ENCODE results near the gene STRADA.

STRADA gene

GRCh38 chr17:63741408-63742173, at the start of gene STRADA:
TSS of gene STRADA (minus strand) at chr17:63741799. CDS start at chr17:63728369, 13,430 bp downstream.
- DNase-seq = peak; percentile 98

- no peak for DNase-seq
These were observed 48.5 kb upstream of the STRADA start for GRCh38 chr17:63790057-63790456.

GRCh38 chr17:63786971-63787711, 45.5 kb upstream of the STRADA start:
- DNase-seq = peak; percentile 59

- no peak for DNase-seq
These were observed 44.5 kb upstream of the STRADA start for GRCh38 chr17:63786117-63786516.

- DNase-seq = no peak
These were observed 44.0 kb upstream of the STRADA start for GRCh38 chr17:63785556-63785955.

- DNase-seq = no peak
These were observed 41.9 kb upstream of the STRADA start for GRCh38 chr17:63783522-63783921.

GRCh38 chr17:63780928-63781327, 39.3 kb upstream of the STRADA start:
- no peak for DNase-seq

- DNase-seq = no peak
These were observed 38.9 kb upstream of the STRADA start for GRCh38 chr17:63780507-63780906.

GRCh38 chr17:63775420-63775819, 33.8 kb upstream of the STRADA start:
- no peak for DNase-seq

- DNase-seq = peak; percentile 32
These were observed 33.3 kb upstream of the STRADA start for GRCh38 chr17:63774969-63775265.

- peak; percentile 39 for DNase-seq
These were observed 32.8 kb upstream of the STRADA start, which contains the start of gene DDX42 for GRCh38 chr17:63774141-63774968. TSS of gene DDX42 (plus strand) at chr17:63774170. CDS start at chr17:63787050, 12,880 bp downstream.

GRCh38 chr17:63773272-63774140, 31.9 kb upstream of the STRADA start, which contains the start of gene CCDC47:
TSS of gene CCDC47 (minus strand) at chr17:63773597. CDS start at chr17:63766175, 7,422 bp downstream.
- DNase-seq = peak; percentile 99

GRCh38 chr17:63772801-63773271, 31.2 kb upstream of the STRADA start:
- DNase-seq = no peak

GRCh38 chr17:63768433-63768832, 26.8 kb upstream of the STRADA start:
- no peak for DNase-seq

- DNase-seq = no peak
These were observed 25.2 kb upstream of the STRADA start for GRCh38 chr17:63766754-63767153.

- DNase-seq = no peak
These were observed 23.1 kb upstream of the STRADA start for GRCh38 chr17:63764716-63765115.

GRCh38 chr17:63762161-63763078, 20.8 kb upstream of the STRADA start:
- DNase-seq = peak; percentile 48

GRCh38 chr17:63760771-63761539, 19.4 kb upstream of the STRADA start:
- DNase-seq = peak; percentile 68

- DNase-seq = no peak
These were observed 16.8 kb upstream of the STRADA start for GRCh38 chr17:63758428-63758827.

GRCh38 chr17:63754046-63754445, 12.4 kb upstream of the STRADA start:
- DNase-seq = no peak
